Gastroesophageal sphincter (tissue), 3 donors: ENCODE results near the gene SMPD3.

Source experiments
- CTCF ChIP-seq, 4 experiments: fragments of 200-600 bp in 2 of 4; fragments of 450-650 bp in 2 of 4; sonication (generic) in 1 of 4; IDR thresholded peaks; one replicate each; pipeline ENCODE4 v1.5.1; 2017 to 2019; ENCODE audit warnings: antibody characterized with exemption in 4 of 4, mild to moderate bottlenecking in 2 of 4, moderate library complexity in 2 of 4
- EP300 ChIP-seq: sonication (generic); formaldehyde crosslinking; IDR thresholded peaks from one replicate; pipeline ENCODE4 v1.6.1; 2017; ENCODE audit warnings: antibody characterized with exemption, mild to moderate bottlenecking
- POLR2AphosphoS5 ChIP-seq: sonication (generic); formaldehyde crosslinking; IDR thresholded peaks from one replicate; pipeline ENCODE4 v1.6.1; 2017; ENCODE audit warnings: antibody characterized with exemption

GRCh38 chr16:68371276-68371651 lies 77.0 kb downstream of the SMPD3 start:
- TF ChIP-seq CTCF (IDR thresholded peaks at IDR 0.05) (no peak), EP300 (no peak), POLR2AphosphoS5 (no peak)
